ENCODE results near the gene CADPS2.

CADPS2 gene

GRCh38 chr7:122302761-122303530, 583.3 kb downstream of the CADPS2 start:
- no peak overlapping the region for H3K4me3 ChIP-seq (ENCODE audit: low read depth, low read length)
- no peak for TF ChIP-seq CTCF (IDR thresholded peaks at IDR 0.05; ENCODE audit: low read depth, low read length, missing control alignments)
- no peak for DNase-seq (ENCODE audit: low read depth)
- in situ Hi-C loops (cut with HindIII; ENCODE audit: low sequenced_read_pairs) = no loop called here

GRCh38 chr7:122301858-122302760, 584.2 kb downstream of the CADPS2 start:
- TF ChIP-seq CTCF (IDR thresholded peaks at IDR 0.05; ENCODE audit: low read depth, low read length, missing control alignments) = no peak
- no peak for DNase-seq (ENCODE audit: low read depth)
- in situ Hi-C loops (cut with HindIII; ENCODE audit: low sequenced_read_pairs) = no loop called here
- H3K4me3 ChIP-seq (ENCODE audit: low read depth, low read length) = no peak overlapping the region

GRCh38 chr7:122300956-122301833, 585.1 kb downstream of the CADPS2 start:
- in situ Hi-C loops (cut with HindIII; ENCODE audit: low sequenced_read_pairs) = no loop called here
- no peak for TF ChIP-seq CTCF (IDR thresholded peaks at IDR 0.05; ENCODE audit: low read depth, low read length, missing control alignments)
- no peak overlapping the region for H3K4me3 ChIP-seq (ENCODE audit: low read depth, low read length)
- no peak for DNase-seq (ENCODE audit: low read depth)

DNA sequence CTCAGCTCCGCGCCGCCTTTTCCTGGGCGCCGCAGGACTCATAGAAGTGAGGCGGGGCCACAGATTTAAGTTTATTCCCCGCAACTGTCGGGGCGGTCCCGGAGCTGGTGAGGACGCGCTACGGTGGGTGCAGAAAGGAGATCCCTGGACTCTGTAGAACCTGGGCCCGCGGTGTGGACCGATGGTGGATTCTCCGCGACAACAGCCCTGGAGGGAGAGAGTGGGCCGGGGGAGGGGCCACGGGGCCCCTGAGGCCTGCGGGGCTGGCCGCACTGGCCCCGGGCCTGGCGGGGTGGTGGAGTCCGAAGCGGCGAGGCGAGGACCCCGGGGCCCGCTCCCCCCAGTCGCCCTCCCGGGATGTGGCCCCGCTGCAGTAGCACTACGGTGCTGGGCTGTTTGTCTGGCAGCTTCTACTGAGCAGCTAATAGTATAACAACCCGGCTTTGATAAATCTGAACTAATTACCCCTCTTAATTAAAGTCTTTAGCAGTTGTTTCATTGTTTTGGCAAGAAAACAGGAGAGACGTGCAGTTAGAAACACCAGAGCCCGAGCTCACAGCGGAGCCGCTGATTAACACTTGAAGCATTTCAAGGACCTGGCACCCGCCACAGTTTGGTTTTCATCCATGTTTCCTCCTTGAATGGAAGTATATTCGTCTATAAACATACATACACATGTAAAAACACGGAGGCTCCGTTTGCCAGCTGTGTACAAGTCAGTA, 585.9 kb downstream of the CADPS2 start:
- in situ Hi-C loops (cut with HindIII; ENCODE audit: low sequenced_read_pairs) = no loop called here
- no peak overlapping the region for H3K4me3 ChIP-seq (ENCODE audit: low read depth, low read length)
- no peak for TF ChIP-seq CTCF (IDR thresholded peaks at IDR 0.05; ENCODE audit: low read depth, low read length, missing control alignments)
- DNase-seq (ENCODE audit: low read depth) = peak; percentile 15

- in situ Hi-C loops (cut with HindIII; ENCODE audit: low sequenced_read_pairs) = no loop called here
- no peak for TF ChIP-seq CTCF (IDR thresholded peaks at IDR 0.05; ENCODE audit: low read depth, low read length, missing control alignments)
- DNase-seq (ENCODE audit: low read depth) = no peak
- H3K4me3 ChIP-seq (ENCODE audit: low read depth, low read length) = no peak overlapping the region
Observed at GRCh38 chr7:122299624-122300210, 586.5 kb downstream of the CADPS2 start.
